GM19035 (cell line): ENCODE results near the gene IKBKE.

Source experiments
- ATAC-seq: cut with Tn5 transposase; IDR thresholded peaks from one replicate; pipeline ENCODE4 v1.9.1; 2021; ENCODE audit not compliant: unreplicated experiment

The IKBKE gene

GRCh38 chr1:206511362-206512057, 41.2 kb downstream of the IKBKE start:
- no peak for ATAC-seq

- ATAC-seq: no peak
Measured at GRCh38 chr1:206512058-206512850, 42.0 kb downstream of the IKBKE start.

- ATAC-seq: no peak
Measured at GRCh38 chr1:206512851-206513180, 42.5 kb downstream of the IKBKE start.

- no peak for ATAC-seq
Measured at GRCh38 chr1:206513312-206514111, 43.2 kb downstream of the IKBKE start.

- no peak for ATAC-seq
Measured at GRCh38 chr1:206514813-206515387, 44.6 kb downstream of the IKBKE start.

- no peak for ATAC-seq
Measured at GRCh38 chr1:206516728-206516990, 46.4 kb downstream of the IKBKE start.

- ATAC-seq: no peak
Measured at GRCh38 chr1:206517784-206518183, 47.5 kb downstream of the IKBKE start.

- no peak for ATAC-seq
Measured at GRCh38 chr1:206518206-206518605, 47.9 kb downstream of the IKBKE start.

GRCh38 chr1:206518743-206519142, 48.5 kb downstream of the IKBKE start:
- ATAC-seq: no peak

GRCh38 chr1:206521127-206521526, 50.9 kb downstream of the IKBKE start:
- ATAC-seq: no peak

- ATAC-seq: no peak
Measured at GRCh38 chr1:206521694-206522402, 51.6 kb downstream of the IKBKE start.

GRCh38 chr1:206524739-206525364, 54.6 kb downstream of the IKBKE start:
- no peak for ATAC-seq

- no peak for ATAC-seq
Measured at GRCh38 chr1:206526064-206526911, 56.0 kb downstream of the IKBKE start.

GRCh38 chr1:206529425-206529824, 59.1 kb downstream of the IKBKE start:
- no peak for ATAC-seq

- ATAC-seq: no peak
Measured at GRCh38 chr1:206532368-206532767, 62.1 kb downstream of the IKBKE start.

GRCh38 chr1:206534552-206534951, 64.3 kb downstream of the IKBKE start:
- ATAC-seq: no peak

- no peak for ATAC-seq
Measured at GRCh38 chr1:206535853-206536188, 65.5 kb downstream of the IKBKE start.

- no peak for ATAC-seq
Measured at GRCh38 chr1:206537141-206537540, 66.9 kb downstream of the IKBKE start.

- no peak for ATAC-seq
Measured at GRCh38 chr1:206538086-206538770, 68.0 kb downstream of the IKBKE start.
